Natural killer cell (primary cell): ENCODE data around the gene UBTD1. TPM values are rescaled to one million over a fixed set of nuclear protein-coding genes. Genes with fewer than 3 reads are reported as not detected.

Source experiments
- ATAC-seq, 3 donors: fragments of 150-1000 bp in 2 of 3; fragments of 200-7000 bp in 1 of 3; cut with Tn5 transposase; 1 replicate in 1 of 3; 2 replicates in 2 of 3; pipeline ENCODE4 v1.10.0; 2021; ENCODE audit warnings: mild to moderate bottlenecking in 2 of 3, moderate library complexity in 2 of 3
- DNase-seq, 2 donors: peaks; one replicate each; pipeline versions ENCODE4 v3.0.0 to v3.0.0-alpha.2; 2013 to 2021; ENCODE audit warnings: mixed read lengths in 1 of 2
- H3K27ac ChIP-seq: one replicate; pipeline ENCODE4 v1.5.1; 2013; ENCODE audit warnings: mild to moderate bottlenecking, low read length
- H3K27me3 ChIP-seq: one replicate; pipeline ENCODE4 v1.6.1; 2013; ENCODE audit warnings: low read length; ENCODE audit not compliant: control insufficient read depth, insufficient read depth
- H3K36me3 ChIP-seq: one replicate; pipeline ENCODE4 v1.6.1; 2013; ENCODE audit warnings: low read length; ENCODE audit not compliant: control insufficient read depth, insufficient read depth
- H3K4me1 ChIP-seq: one replicate; pipeline ENCODE4 v1.6.1; 2013; ENCODE audit warnings: low read length; ENCODE audit not compliant: control insufficient read depth, insufficient read depth
- H3K4me3 ChIP-seq: one replicate; pipeline ENCODE4 v1.5.1; 2013; ENCODE audit warnings: low read length
- H3K9me3 ChIP-seq: one replicate; pipeline ENCODE4 v1.6.1; 2013; ENCODE audit warnings: low read length; ENCODE audit not compliant: control insufficient read depth, insufficient read depth
- H3K27ac Mint-ChIP-seq, 2 donors: one replicate each; pipeline ENCODE4 v1.8.0; 2022; ENCODE audit warnings: mild to moderate bottlenecking in 2 of 2, mixed read lengths in 2 of 2, moderate library complexity in 1 of 2
- H3K27me3 Mint-ChIP-seq, 2 donors: one replicate each; pipeline ENCODE4 v1.8.0; 2022; ENCODE audit warnings: low read depth in 2 of 2, mixed read lengths in 2 of 2
- H3K36me3 Mint-ChIP-seq: one replicate; pipeline ENCODE4 v1.8.0; 2022; ENCODE audit warnings: mixed read lengths
- H3K4me1 Mint-ChIP-seq, 2 donors: one replicate each; pipeline ENCODE4 v1.8.0; 2022; ENCODE audit warnings: mixed read lengths in 2 of 2
- H3K4me3 Mint-ChIP-seq: one replicate; pipeline ENCODE4 v1.8.0; 2022; ENCODE audit warnings: mild to moderate bottlenecking, moderate library complexity, mixed read lengths
- H3K9me3 Mint-ChIP-seq, 2 donors: one replicate each; pipeline ENCODE4 v1.8.0; 2022; ENCODE audit warnings: mixed read lengths in 2 of 2
- WGBS: methylation state at CpG from one replicate; pipeline ENCODE4 v1.1.7; 2013; ENCODE audit warnings: missing lambda C conversion rate; ENCODE audit not compliant: insufficient coverage; 5-methylcytosine and 5-hydroxymethylcytosine counted together
- intact Hi-C: fragments of 100-400 bp; cut with micrococcal nuclease; formaldehyde crosslinking; loops from one replicate; pipeline ENCODE4 v1.14.2; 2022
- total RNA-seq, 4 donors: library from RNA; stranded (reverse); fragments of 120-200 nt in 1 of 4; gene quantifications; one replicate each; pipeline versions ENCODE4 v1.2.3 to v1.2.4, GENCODE V29; 2013 to 2022
- TF ChIP-seq, protein P1 (sequence below): fragments of 200-600 bp; IDR thresholded peaks from one replicate; pipeline ENCODE4 v1.8.0; 2022; ENCODE audit warnings: antibody characterized with exemption

UBTD1 gene
- total RNA-seq, 3 donors from 2014 or later (not counting 1 experiment from before 2014, with no cell fraction given), result 0.70 to 1.1 (median 0.75) TPM

GRCh38 chr10:97505152-97505551, 6.4 kb downstream of the UBTD1 start:
- intact Hi-C loops, result no loop called here
- WGBS, result no CpG with 5 or more reads among the region's 1 CpG
- Mint-ChIP-seq H3K27ac (no peak overlapping the region), H3K36me3 (no peaks in the 10 kb centered on the region), H3K9me3 (no peaks in the 10 kb centered on the region), H3K4me1 (no peaks in the 10 kb centered on the region), H3K4me3 (no peak overlapping the region), H3K27me3 (peaks cover 25 to 26% of the 10 kb centered on the region in 2 donors)
- no peak for DNase-seq
- Histone ChIP-seq H3K4me3 (no peak overlapping the region), H3K36me3 (no peaks in the 10 kb centered on the region), H3K9me3 (no peaks in the 10 kb centered on the region), H3K4me1 (no peaks in the 10 kb centered on the region), H3K27me3 (peaks cover 5% of the 10 kb centered on the region), H3K27ac (no peak overlapping the region)
- TF ChIP-seq, protein P1, sequence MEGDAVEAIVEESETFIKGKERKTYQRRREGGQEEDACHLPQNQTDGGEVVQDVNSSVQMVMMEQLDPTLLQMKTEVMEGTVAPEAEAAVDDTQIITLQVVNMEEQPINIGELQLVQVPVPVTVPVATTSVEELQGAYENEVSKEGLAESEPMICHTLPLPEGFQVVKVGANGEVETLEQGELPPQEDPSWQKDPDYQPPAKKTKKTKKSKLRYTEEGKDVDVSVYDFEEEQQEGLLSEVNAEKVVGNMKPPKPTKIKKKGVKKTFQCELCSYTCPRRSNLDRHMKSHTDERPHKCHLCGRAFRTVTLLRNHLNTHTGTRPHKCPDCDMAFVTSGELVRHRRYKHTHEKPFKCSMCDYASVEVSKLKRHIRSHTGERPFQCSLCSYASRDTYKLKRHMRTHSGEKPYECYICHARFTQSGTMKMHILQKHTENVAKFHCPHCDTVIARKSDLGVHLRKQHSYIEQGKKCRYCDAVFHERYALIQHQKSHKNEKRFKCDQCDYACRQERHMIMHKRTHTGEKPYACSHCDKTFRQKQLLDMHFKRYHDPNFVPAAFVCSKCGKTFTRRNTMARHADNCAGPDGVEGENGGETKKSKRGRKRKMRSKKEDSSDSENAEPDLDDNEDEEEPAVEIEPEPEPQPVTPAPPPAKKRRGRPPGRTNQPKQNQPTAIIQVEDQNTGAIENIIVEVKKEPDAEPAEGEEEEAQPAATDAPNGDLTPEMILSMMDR, result no peak
- ATAC-seq, result no peak

GRCh38 chr10:97506199-97506991, 7.7 kb downstream of the UBTD1 start:
- no peaks in the 10 kb centered on the region for H3K4me1 Mint-ChIP-seq
- no peak overlapping the region for H3K4me3 Mint-ChIP-seq
- no peaks in the 10 kb centered on the region for H3K36me3 Mint-ChIP-seq
- DNase-seq (no peak), ATAC-seq (no peak)
- Histone ChIP-seq H3K27me3 (no peaks in the 10 kb centered on the region), H3K27ac (no peak overlapping the region), H3K36me3 (no peaks in the 10 kb centered on the region), H3K4me3 (no peak overlapping the region), H3K9me3 (no peaks in the 10 kb centered on the region), H3K4me1 (no peaks in the 10 kb centered on the region)
- H3K27me3 Mint-ChIP-seq, result peaks cover 13 to 17% of the 10 kb centered on the region in 2 donors
- WGBS, result 61% methylated on average over 3 of the region's 3 CpGs
- H3K27ac Mint-ChIP-seq, result no peak overlapping the region
- no peaks in the 10 kb centered on the region for H3K9me3 Mint-ChIP-seq
- intact Hi-C loops, result no loop called here
- TF ChIP-seq, protein P1, result no peak

DNA sequence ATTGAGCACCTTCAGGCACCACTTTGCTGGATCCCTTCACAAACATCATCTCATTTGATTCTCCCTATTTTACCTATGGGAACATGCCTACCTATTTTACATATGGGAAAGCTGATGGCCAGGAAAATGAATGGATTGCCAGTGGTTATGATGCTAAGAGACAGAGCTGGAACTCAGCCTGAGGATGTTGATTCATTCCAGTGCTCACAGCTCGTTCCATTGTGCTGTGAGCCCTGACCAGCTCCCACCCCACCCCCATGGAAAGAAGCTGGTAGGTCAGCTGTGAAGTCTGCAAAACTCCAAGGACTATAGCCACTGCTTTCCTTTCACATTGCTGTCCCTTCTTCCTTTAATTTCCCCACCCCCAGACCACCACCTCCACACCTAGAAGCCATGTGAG, 9.6 kb downstream of the UBTD1 start:
- Histone ChIP-seq H3K4me3 (no peak overlapping the region), H3K9me3 (no peaks in the 10 kb centered on the region), H3K27me3 (no peaks in the 10 kb centered on the region), H3K27ac (no peak overlapping the region), H3K36me3 (no peaks in the 10 kb centered on the region), H3K4me1 (no peaks in the 10 kb centered on the region)
- H3K27me3 Mint-ChIP-seq, result peaks cover 6 to 8% of the 10 kb centered on the region in 2 donors
- no peaks in the 10 kb centered on the region for H3K9me3 Mint-ChIP-seq
- no peak overlapping the region for H3K4me3 Mint-ChIP-seq
- DNase-seq (no peak), ATAC-seq (no peak)
- no peaks in the 10 kb centered on the region for H3K36me3 Mint-ChIP-seq
- H3K4me1 Mint-ChIP-seq, result no peaks in the 10 kb centered on the region
- TF ChIP-seq, protein P1, result no peak
- 91% methylated on average over 1 of the region's 1 CpG for WGBS
- no peak overlapping the region for H3K27ac Mint-ChIP-seq
- intact Hi-C loops, result no loop called here
